Measurements from ENCODE around the gene SLC35A3. TPM values are rescaled to one million over a fixed set of nuclear protein-coding genes. Genes with fewer than 3 reads are reported as not detected.

The SLC35A3 gene
- total RNA-seq, 1 experiment from 2014 or later: 21.6 TPM

DNA sequence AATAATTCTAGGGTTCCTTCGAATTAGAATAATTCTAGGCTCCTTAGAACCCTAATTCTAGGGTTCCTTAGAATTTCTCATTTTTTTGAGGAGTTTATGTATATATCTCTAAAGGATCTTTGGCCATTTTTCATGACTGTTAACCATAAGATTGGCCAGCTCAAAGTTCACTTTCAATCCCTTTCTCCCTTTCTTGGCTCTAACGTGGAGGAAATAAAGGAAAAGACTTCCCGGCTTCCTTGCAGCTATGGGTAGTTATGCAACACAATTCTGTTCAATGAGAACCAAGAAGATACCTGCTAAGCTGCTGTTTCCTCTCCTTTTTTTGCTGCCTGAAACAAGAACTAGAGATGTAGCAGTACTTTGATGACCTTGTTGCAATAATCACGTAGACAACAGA lies 27.2 kb downstream of the SLC35A3 start:
- ATAC-seq (no peak), DNase-seq (ENCODE audit: low read depth, low spot score) (no peak)
- Histone ChIP-seq H3K4me1 (ENCODE audit: control insufficient read depth in 1 of 2, insufficient read depth in 2 of 2, low read length in 2 of 2) (peaks cover 0 to 7% of the 10 kb centered on the region in 2 experiments; a peak in 2 of 4 replicates), H2AFZ (ENCODE audit: low read depth, low read length, poor library complexity, severe bottlenecking) (no peak overlapping the region), H3K9me2 (ENCODE audit: insufficient read depth) (no peaks in the 10 kb centered on the region), H3K27me3 (ENCODE audit: insufficient read depth, low read length) (no peaks in the 10 kb centered on the region), H3K9ac (ENCODE audit: low read length) (no peak overlapping the region), H4K20me1 (ENCODE audit: insufficient read depth) (no peaks in the 10 kb centered on the region), H3K36me3 (ENCODE audit: control insufficient read depth in 1 of 2, insufficient read depth in 2 of 2, low read length in 2 of 2) (peaks cover 4% of the 10 kb centered on the region in 2 experiments; a peak in 1 of 4 replicates), H3K27ac (ENCODE audit: low read depth, low read length) (no peak overlapping the region), H3K79me2 (ENCODE audit: insufficient read depth, low read length) (peaks cover 22% of the 10 kb centered on the region), H3K9me3 (ENCODE audit: control insufficient read depth in 1 of 2, insufficient read depth in 1 of 2, low read depth in 1 of 2, low read length in 2 of 2) (no peaks in the 10 kb centered on the region; a peak in 1 of 4 replicates), H3K4me2 (ENCODE audit: low read length) (no peak overlapping the region), H3K4me3 (replicated peaks in 1 of 2; ENCODE audit: low read depth in 1 of 2, low read length in 2 of 2) (no peak overlapping the region)
- intact Hi-C loops (cut with micrococcal nuclease): no loop called here
- no peak for TF ChIP-seq CEBPB (IDR thresholded peaks at IDR 0.05; ENCODE audit: low read depth)
- ChIA-PET RAD21 (ENCODE audit: low non-redundant PET in 1 of 2, low total read pairs in 2 of 2, uncharacterized antibody in 2 of 2, unreplicated experiment in 2 of 2) (no interaction called here), POLR2A (no interaction called here), CTCF (no interaction called here)
- no TSS peak for BruUV-seq (replicated peaks)

DNA sequence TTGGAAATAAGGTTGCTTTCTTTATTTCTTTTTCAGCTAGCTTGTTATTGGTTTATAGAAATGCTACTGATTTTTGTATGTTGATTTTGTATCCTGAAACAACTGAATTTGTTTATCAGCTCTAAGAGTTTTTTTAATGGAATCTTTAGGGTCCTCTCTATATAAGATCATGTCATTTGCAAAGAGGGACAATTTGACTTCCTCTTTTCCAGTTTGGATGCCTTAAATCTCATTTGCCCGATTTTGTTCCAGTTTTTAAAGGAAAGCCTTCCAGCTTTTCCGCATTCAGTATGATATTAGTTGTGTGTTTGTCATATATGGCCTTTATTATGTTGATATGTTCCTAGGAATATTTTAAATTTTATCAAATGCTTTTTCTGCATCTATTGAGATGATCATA lies 31.7 kb downstream of the SLC35A3 start:
- ATAC-seq: no peak
- CTCF ChIA-PET: no interaction called here
- RAD21 ChIA-PET (ENCODE audit: low non-redundant PET in 1 of 2, low total read pairs in 2 of 2, uncharacterized antibody in 2 of 2, unreplicated experiment in 2 of 2): no interaction called here

More for the DNA sequence above, 31.7 kb downstream of the SLC35A3 start:
- H3K36me3 ChIP-seq (ENCODE audit: control insufficient read depth in 1 of 2, insufficient read depth in 2 of 2, low read length in 2 of 2): no peaks in the 10 kb centered on the region
- no peaks in the 10 kb centered on the region for H3K9me3 ChIP-seq (ENCODE audit: control insufficient read depth in 1 of 2, insufficient read depth in 1 of 2, low read depth in 1 of 2, low read length in 2 of 2)
- no peak overlapping the region for H2AFZ ChIP-seq (ENCODE audit: low read depth, low read length, poor library complexity, severe bottlenecking)
- no peak overlapping the region for H3K9ac ChIP-seq (ENCODE audit: low read length)
- H3K79me2 ChIP-seq (ENCODE audit: insufficient read depth, low read length): peaks cover 49% of the 10 kb centered on the region
- DNase-seq (ENCODE audit: low read depth, low spot score): no peak
- TF ChIP-seq ELF1 (IDR thresholded peaks at IDR 0.05; ENCODE audit: borderline replicate concordance, low read depth): no peak
- no peak for TF ChIP-seq EGR1 (IDR thresholded peaks at IDR 0.05; ENCODE audit: low read depth)
- TF ChIP-seq, protein P1, sequence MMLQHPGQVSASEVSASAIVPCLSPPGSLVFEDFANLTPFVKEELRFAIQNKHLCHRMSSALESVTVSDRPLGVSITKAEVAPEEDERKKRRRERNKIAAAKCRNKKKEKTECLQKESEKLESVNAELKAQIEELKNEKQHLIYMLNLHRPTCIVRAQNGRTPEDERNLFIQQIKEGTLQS (IDR thresholded peaks at IDR 0.05): no peak
- TF ChIP-seq, protein P2, sequence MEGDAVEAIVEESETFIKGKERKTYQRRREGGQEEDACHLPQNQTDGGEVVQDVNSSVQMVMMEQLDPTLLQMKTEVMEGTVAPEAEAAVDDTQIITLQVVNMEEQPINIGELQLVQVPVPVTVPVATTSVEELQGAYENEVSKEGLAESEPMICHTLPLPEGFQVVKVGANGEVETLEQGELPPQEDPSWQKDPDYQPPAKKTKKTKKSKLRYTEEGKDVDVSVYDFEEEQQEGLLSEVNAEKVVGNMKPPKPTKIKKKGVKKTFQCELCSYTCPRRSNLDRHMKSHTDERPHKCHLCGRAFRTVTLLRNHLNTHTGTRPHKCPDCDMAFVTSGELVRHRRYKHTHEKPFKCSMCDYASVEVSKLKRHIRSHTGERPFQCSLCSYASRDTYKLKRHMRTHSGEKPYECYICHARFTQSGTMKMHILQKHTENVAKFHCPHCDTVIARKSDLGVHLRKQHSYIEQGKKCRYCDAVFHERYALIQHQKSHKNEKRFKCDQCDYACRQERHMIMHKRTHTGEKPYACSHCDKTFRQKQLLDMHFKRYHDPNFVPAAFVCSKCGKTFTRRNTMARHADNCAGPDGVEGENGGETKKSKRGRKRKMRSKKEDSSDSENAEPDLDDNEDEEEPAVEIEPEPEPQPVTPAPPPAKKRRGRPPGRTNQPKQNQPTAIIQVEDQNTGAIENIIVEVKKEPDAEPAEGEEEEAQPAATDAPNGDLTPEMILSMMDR (IDR thresholded peaks at IDR 0.05 in 2 of 3, conservative IDR thresholded peaks at IDR 0.05 in 1 of 3; ENCODE audit: borderline replicate concordance in 1 of 3, insufficient read depth in 1 of 3, low read depth in 2 of 3, low read length in 2 of 3): no peak
- TF ChIP-seq, protein P3, sequence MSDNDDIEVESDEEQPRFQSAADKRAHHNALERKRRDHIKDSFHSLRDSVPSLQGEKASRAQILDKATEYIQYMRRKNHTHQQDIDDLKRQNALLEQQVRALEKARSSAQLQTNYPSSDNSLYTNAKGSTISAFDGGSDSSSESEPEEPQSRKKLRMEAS (IDR thresholded peaks at IDR 0.05): no peak
- no peak for TF ChIP-seq POLR2A (IDR thresholded peaks at IDR 0.05; ENCODE audit: borderline replicate concordance, extremely low read depth, insufficient read depth, insufficient read length)
- no peak for TF ChIP-seq CBX3 (IDR thresholded peaks at IDR 0.05; ENCODE audit: low read depth)
- TF ChIP-seq SRF (IDR thresholded peaks at IDR 0.05; ENCODE audit: low read depth): no peak
- no peak for TF ChIP-seq YY1 (IDR thresholded peaks at IDR 0.05; ENCODE audit: extremely low read depth, insufficient replicate concordance, low read depth, low read length)
- no peak for TF ChIP-seq SP1 (IDR thresholded peaks at IDR 0.05; ENCODE audit: low read depth)
- TF ChIP-seq CEBPB (IDR thresholded peaks at IDR 0.05; ENCODE audit: low read depth): no peak
- TF ChIP-seq ZFX (IDR thresholded peaks at IDR 0.05): no peak
- TF ChIP-seq, protein P4, sequence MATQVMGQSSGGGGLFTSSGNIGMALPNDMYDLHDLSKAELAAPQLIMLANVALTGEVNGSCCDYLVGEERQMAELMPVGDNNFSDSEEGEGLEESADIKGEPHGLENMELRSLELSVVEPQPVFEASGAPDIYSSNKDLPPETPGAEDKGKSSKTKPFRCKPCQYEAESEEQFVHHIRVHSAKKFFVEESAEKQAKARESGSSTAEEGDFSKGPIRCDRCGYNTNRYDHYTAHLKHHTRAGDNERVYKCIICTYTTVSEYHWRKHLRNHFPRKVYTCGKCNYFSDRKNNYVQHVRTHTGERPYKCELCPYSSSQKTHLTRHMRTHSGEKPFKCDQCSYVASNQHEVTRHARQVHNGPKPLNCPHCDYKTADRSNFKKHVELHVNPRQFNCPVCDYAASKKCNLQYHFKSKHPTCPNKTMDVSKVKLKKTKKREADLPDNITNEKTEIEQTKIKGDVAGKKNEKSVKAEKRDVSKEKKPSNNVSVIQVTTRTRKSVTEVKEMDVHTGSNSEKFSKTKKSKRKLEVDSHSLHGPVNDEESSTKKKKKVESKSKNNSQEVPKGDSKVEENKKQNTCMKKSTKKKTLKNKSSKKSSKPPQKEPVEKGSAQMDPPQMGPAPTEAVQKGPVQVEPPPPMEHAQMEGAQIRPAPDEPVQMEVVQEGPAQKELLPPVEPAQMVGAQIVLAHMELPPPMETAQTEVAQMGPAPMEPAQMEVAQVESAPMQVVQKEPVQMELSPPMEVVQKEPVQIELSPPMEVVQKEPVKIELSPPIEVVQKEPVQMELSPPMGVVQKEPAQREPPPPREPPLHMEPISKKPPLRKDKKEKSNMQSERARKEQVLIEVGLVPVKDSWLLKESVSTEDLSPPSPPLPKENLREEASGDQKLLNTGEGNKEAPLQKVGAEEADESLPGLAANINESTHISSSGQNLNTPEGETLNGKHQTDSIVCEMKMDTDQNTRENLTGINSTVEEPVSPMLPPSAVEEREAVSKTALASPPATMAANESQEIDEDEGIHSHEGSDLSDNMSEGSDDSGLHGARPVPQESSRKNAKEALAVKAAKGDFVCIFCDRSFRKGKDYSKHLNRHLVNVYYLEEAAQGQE (IDR thresholded peaks at IDR 0.05; ENCODE audit: low read depth): no peak
- TF ChIP-seq SIN3A (IDR thresholded peaks at IDR 0.05; ENCODE audit: low read depth): no peak
- no peak for TF ChIP-seq EZH2phosphoT487 (IDR thresholded peaks at IDR 0.05; ENCODE audit: borderline replicate concordance)
- no peaks in the 10 kb centered on the region for H3K4me1 ChIP-seq (ENCODE audit: control insufficient read depth in 1 of 2, insufficient read depth in 2 of 2, low read length in 2 of 2)
- no peaks in the 10 kb centered on the region for H3K27me3 ChIP-seq (ENCODE audit: insufficient read depth, low read length)
- H3K4me3 ChIP-seq (replicated peaks in 1 of 2; ENCODE audit: low read depth in 1 of 2, low read length in 2 of 2): no peak overlapping the region
- POLR2A ChIA-PET: no interaction called here
- no peak overlapping the region for H3K27ac ChIP-seq (ENCODE audit: low read depth, low read length)
- no peaks in the 10 kb centered on the region for H4K20me1 ChIP-seq (ENCODE audit: insufficient read depth)
- H3K9me2 ChIP-seq (ENCODE audit: insufficient read depth): no peaks in the 10 kb centered on the region
- intact Hi-C loops (cut with micrococcal nuclease): no loop called here
- TSS peak; percentile 8 for BruUV-seq (replicated peaks)
- H3K4me2 ChIP-seq (ENCODE audit: low read length): no peak overlapping the region
